HepG2 (cell line): Measurements from ENCODE around the gene VAV2. TPM values are rescaled to one million over a fixed set of nuclear protein-coding genes. Genes with fewer than 3 reads are reported as not detected.

ENCODE experiments used
- GMEB1 ChIP-seq: sonication (generic); formaldehyde crosslinking; IDR thresholded peaks from 2 replicates; pipeline ENCODE4 v1.5.1; 2020; ENCODE audit warnings: missing genetic modification reagents, mild to moderate bottlenecking, borderline replicate concordance
- JUN ChIP-seq: sonication (generic); formaldehyde crosslinking; IDR thresholded peaks from 2 replicates; pipeline ENCODE4 v1.4.0; 2020; ENCODE audit warnings: mild to moderate bottlenecking, missing genetic modification reagents
- MED1 ChIP-seq: sonication (generic); formaldehyde crosslinking; IDR thresholded peaks from 2 replicates; pipeline ENCODE4 v1.4.0; 2020; ENCODE audit warnings: missing genetic modification reagents
- MZF1 ChIP-seq: sonication (generic); formaldehyde crosslinking; IDR thresholded peaks from 2 replicates; pipeline ENCODE4 v1.8.1; 2023; ENCODE audit warnings: mild to moderate bottlenecking, missing genetic modification reagents, borderline replicate concordance
- NFYC ChIP-seq: IDR thresholded peaks from 2 replicates; pipeline ENCODE4 v1.6.1; 2016; ENCODE audit warnings: missing genetic modification reagents, missing compliant biosample characterization
- NR3C1 ChIP-seq: sonication (generic); formaldehyde crosslinking; IDR thresholded peaks from 2 replicates; pipeline ENCODE4 v1.4.0; 2020; ENCODE audit warnings: missing genetic modification reagents
- POGK ChIP-seq: sonication (generic); formaldehyde crosslinking; conservative IDR thresholded peaks from 2 replicates; pipeline ENCODE4 v1.8.0; 2022; ENCODE audit warnings: mild to moderate bottlenecking, moderate library complexity, missing genetic modification reagents
- SAFB2 ChIP-seq: sonication (generic); formaldehyde crosslinking; IDR thresholded peaks from 2 replicates; pipeline ENCODE4 v1.5.1; 2020; ENCODE audit warnings: missing genetic modification reagents, low read depth, mild to moderate bottlenecking, borderline replicate concordance
- TFDP2 ChIP-seq: sonication (generic); formaldehyde crosslinking; IDR thresholded peaks from 2 replicates; pipeline ENCODE4 v1.4.0; 2020; ENCODE audit warnings: missing genetic modification reagents
- UBTF ChIP-seq: sonication (generic); formaldehyde crosslinking; IDR thresholded peaks from 2 replicates; pipeline ENCODE4 v1.4.0; 2020; ENCODE audit warnings: mild to moderate bottlenecking, missing genetic modification reagents
- ZNF329 ChIP-seq: sonication (generic); formaldehyde crosslinking; IDR thresholded peaks from 2 replicates; pipeline ENCODE4 v1.9.0; 2021; ENCODE audit warnings: low read depth, mild to moderate bottlenecking, missing genetic modification reagents
- ZNF773 ChIP-seq: sonication (generic); formaldehyde crosslinking; IDR thresholded peaks from 2 replicates; pipeline ENCODE4 v1.4.0; 2020; ENCODE audit warnings: missing genetic modification reagents, borderline replicate concordance
- ZNF839 ChIP-seq: sonication (generic); formaldehyde crosslinking; IDR thresholded peaks from 2 replicates; pipeline ENCODE4 v1.4.0; 2020; ENCODE audit warnings: missing genetic modification reagents, mild to moderate bottlenecking, borderline replicate concordance
- polyA plus RNA-seq, 8 experiments: library from polyadenylated mRNA; depleted of rRNA in 3 of 8; stranded (reverse) in 7 of 8; unstranded in 1 of 8; fragments of >200 nt; fragmentation: Illumina TruSeq in 4 of 8; extraction: Trizol in 4 of 8; gene quantifications; 2 replicates each; pipeline versions ENCODE4 v1.2.1 to v1.2.3, GENCODE V29; 2011 to 2016; ENCODE audit warnings: low read depth in 4 of 8, missing spikeins in 1 of 8, mixed read lengths in 1 of 8; ENCODE audit not compliant: insufficient read depth in 1 of 8
- total RNA-seq, 5 experiments: library from RNA; depleted of rRNA; stranded (reverse); fragments of >200 nt; fragmentation: Illumina TruSeq; extraction: Trizol; gene quantifications; 2 replicates each; pipeline ENCODE4 v1.2.3, GENCODE V29; 2016; ENCODE audit warnings: low read depth in 1 of 5
- TF ChIP-seq, protein P1 (sequence below): IDR thresholded peaks from 2 replicates; pipeline ENCODE4 v1.6.1; 2016; ENCODE audit warnings: mild to moderate bottlenecking
- TF ChIP-seq, protein P2 (sequence below): sonication (generic); formaldehyde crosslinking; IDR thresholded peaks from 2 replicates; pipeline ENCODE4 v1.4.0; 2020; ENCODE audit warnings: missing genetic modification reagents

The VAV2 gene
- total and polyA plus RNA-seq, 2 of the 13 experiments (the other 11 are each of a cell fraction or from before 2014, with no cell fraction given) = 22.5 to 22.9 TPM

GRCh38 chr9:133713150-133713959, 278.8 kb downstream of the VAV2 start (continued):
- TF ChIP-seq NFYC (CRISPR knock-in tag) = no peak
- TF ChIP-seq MZF1 (CRISPR knock-in tag) = no peak
- no peak for TF ChIP-seq SAFB2 (CRISPR knock-in tag)
- no peak for TF ChIP-seq POGK (CRISPR knock-in tag)
- TF ChIP-seq UBTF (CRISPR knock-in tag) = peak; percentile 47; the same call in 1 of the 2 replicates
- TF ChIP-seq, protein P1, sequence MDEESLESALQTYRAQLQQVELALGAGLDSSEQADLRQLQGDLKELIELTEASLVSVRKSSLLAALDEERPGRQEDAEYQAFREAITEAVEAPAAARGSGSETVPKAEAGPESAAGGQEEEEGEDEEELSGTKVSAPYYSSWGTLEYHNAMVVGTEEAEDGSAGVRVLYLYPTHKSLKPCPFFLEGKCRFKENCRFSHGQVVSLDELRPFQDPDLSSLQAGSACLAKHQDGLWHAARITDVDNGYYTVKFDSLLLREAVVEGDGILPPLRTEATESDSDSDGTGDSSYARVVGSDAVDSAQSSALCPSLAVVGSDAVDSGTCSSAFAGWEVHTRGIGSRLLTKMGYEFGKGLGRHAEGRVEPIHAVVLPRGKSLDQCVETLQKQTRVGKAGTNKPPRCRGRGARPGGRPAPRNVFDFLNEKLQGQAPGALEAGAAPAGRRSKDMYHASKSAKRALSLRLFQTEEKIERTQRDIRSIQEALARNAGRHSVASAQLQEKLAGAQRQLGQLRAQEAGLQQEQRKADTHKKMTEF (CRISPR knock-in tag) = peak; percentile 52; the same call in 1 of the 2 replicates
- TF ChIP-seq MED1 = no peak
- TF ChIP-seq TFDP2 (CRISPR knock-in tag) = 0 out of 2 replicates have a peak, but pooled peaks have one; percentile 37
- no peak for TF ChIP-seq NR3C1 (CRISPR knock-in tag)
- peak; percentile 21; the same call in 1 of the 2 replicates for TF ChIP-seq JUN (CRISPR knock-in tag)
- no peak for TF ChIP-seq ZNF329 (CRISPR knock-in tag)
- TF ChIP-seq ZNF839 (CRISPR knock-in tag) = peak; percentile 47; the same call in 1 of the 2 replicates
- TF ChIP-seq GMEB1 (CRISPR knock-in tag) = no peak
- TF ChIP-seq ZNF773 (CRISPR knock-in tag) = no peak
- TF ChIP-seq, protein P2, sequence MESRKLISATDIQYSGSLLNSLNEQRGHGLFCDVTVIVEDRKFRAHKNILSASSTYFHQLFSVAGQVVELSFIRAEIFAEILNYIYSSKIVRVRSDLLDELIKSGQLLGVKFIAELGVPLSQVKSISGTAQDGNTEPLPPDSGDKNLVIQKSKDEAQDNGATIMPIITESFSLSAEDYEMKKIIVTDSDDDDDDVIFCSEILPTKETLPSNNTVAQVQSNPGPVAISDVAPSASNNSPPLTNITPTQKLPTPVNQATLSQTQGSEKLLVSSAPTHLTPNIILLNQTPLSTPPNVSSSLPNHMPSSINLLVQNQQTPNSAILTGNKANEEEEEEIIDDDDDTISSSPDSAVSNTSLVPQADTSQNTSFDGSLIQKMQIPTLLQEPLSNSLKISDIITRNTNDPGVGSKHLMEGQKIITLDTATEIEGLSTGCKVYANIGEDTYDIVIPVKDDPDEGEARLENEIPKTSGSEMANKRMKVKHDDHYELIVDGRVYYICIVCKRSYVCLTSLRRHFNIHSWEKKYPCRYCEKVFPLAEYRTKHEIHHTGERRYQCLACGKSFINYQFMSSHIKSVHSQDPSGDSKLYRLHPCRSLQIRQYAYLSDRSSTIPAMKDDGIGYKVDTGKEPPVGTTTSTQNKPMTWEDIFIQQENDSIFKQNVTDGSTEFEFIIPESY (CRISPR knock-in tag) = 0 out of 2 replicates have a peak, but pooled peaks have one; percentile 30
